K562 (cell line): ENCODE measurements around the gene ICAM2.

Experiments
- GTF2A2 ChIP-seq: IDR thresholded peaks from 2 replicates; pipeline ENCODE4 v1.6.1; 2016; ENCODE audit warnings: mild to moderate bottlenecking, missing genetic modification characterization, missing compliant biosample characterization
- TF ChIP-seq, protein P1 (sequence below): sonication (generic); formaldehyde crosslinking; IDR thresholded peaks from 2 replicates; pipeline ENCODE4 v1.5.0; 2020; ENCODE audit warnings: missing genetic modification reagents

DNA sequence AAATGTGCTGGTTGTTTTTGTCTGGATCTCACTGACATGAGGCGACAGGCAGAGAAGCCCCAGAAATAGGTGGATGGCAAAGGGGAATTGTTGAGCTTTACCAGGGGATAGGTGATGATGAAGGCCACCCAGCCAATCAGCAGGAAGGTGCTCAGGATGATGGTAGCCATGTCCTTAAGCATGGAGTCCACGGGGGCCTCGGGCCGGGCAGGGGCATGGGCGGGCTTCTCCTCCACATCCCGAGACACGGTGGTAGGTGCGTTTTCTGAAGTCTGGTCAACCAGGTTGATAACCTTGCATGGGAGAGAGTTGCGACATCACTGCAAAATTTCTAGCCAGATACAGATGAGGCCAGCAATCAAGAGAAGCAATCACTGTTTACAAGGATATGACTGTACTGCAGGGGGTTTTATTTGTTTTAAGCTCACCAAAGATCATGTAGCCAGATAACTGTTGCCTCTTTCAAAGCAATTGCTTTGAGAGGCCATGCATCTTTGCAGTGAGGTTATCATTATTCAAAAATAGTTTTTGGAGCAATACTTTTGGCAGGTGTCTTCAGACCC is 37.3 kb upstream of the ICAM2 start:
- TF ChIP-seq GTF2A2 (tag) = no peak
- TF ChIP-seq, protein P1, sequence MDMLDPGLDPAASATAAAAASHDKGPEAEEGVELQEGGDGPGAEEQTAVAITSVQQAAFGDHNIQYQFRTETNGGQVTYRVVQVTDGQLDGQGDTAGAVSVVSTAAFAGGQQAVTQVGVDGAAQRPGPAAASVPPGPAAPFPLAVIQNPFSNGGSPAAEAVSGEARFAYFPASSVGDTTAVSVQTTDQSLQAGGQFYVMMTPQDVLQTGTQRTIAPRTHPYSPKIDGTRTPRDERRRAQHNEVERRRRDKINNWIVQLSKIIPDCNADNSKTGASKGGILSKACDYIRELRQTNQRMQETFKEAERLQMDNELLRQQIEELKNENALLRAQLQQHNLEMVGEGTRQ (CRISPR knock-in tag) = no peak
